ENCODE results near the gene SLC25A24.
"Not testable (repeated sequence)": the region's sequence is repeated elsewhere in the genome, so short reads cannot be mapped to it uniquely, and the experiment has no call there.

The SLC25A24 gene

DNA sequence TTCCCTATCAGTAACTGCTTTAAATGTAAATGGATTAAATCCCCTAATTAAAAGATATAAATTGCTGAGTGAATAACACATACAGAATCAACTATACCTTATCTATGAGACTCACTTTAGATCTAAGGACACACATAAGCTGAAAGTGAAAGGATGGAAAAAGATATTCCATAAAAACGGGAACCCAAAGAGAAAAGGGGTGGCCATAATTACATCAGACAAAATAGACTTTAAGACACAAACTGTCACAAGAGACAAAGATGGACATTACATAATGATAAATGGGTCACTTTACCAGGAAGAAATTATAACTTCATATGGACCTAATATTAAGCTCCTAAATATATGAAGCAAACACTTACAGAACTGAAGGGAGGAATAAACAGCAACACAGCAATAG, 59.2 kb downstream of the SLC25A24 start:
- no peak overlapping the region for H3K4me3 ChIP-seq (ENCODE audit: low read depth, low read length)

DNA sequence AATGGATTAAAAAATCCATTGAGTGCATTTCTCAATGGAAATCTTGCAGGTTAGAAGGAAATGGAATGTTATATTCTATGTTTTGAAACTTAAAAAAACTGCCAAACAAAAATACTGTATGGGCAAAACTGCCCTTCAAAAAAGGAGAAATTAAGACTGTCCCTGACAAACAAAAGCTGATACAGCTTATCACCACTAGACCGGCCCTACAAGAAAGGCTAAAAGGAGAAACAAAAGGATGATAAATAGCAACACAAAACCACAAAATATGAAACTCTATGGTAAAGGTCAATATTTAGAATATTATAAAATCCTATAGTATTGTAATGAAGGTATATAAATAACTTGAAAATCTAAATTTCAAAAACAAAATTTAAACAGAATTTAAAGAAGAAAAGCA, 60.0 kb downstream of the SLC25A24 start:
- H3K4me3 ChIP-seq (ENCODE audit: low read depth, low read length), result no peak overlapping the region

DNA sequence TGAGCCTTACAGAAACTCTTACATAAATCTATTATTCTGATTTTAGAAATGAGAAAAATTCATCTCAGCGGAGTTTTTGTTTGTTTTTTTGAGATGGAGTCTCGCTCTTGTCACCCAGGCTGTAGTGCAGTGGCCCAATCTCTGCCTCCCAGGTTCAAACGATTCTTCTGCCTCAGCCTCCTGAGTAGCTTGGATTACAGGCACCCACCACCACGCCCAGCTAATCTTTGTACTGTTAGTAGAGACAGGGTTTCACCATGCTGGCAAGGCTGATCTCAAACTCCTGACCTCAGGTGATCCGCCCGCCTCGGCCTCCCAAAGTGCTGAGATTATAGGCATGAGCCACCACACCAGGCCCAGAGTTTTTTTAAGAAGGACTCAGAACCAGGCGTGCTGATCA, 60.6 kb downstream of the SLC25A24 start:
- H3K4me3 ChIP-seq (ENCODE audit: low read depth, low read length), result not testable (repeated sequence)

DNA sequence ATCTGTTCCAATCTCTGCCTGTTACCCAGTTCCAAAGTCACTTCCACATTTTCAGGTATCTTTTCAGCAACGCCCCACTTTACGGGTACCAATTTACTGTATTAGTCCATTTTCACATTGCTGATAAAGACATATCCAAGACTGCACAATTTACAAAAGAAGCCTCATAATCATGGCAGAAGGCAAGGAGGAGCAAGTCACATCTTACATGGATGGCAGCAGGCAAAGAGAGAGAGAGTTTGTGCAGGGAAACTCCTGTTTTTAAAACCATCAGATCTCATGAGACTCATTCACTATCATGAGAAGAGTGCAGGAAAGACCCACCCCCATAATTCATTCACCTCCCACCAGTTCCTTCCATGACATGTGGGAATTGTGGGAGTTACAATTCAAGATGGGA, 67.0 kb downstream of the SLC25A24 start:
- not testable (repeated sequence) for H3K4me3 ChIP-seq (ENCODE audit: low read depth, low read length)

DNA sequence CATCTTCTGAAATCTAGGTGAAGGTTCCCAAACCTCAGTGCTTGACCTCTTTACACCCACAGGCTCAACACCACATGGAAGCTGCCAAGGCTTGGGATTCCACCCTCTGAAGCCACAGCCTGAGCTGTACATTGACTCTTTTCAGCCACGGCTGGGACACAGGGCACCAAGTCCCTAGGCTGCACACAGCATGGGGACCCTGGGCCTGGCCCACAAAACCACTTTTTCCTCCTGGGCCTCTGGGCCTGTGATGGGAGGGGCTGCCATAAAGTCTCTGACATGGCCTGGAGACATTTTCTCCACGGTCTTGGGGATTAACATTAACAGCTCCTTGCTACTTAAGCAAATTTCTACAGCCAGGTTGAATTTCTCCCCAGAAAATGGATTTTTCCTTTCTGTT, 67.8 kb downstream of the SLC25A24 start:
- H3K4me3 ChIP-seq (ENCODE audit: low read depth, low read length), result not testable (repeated sequence)

DNA sequence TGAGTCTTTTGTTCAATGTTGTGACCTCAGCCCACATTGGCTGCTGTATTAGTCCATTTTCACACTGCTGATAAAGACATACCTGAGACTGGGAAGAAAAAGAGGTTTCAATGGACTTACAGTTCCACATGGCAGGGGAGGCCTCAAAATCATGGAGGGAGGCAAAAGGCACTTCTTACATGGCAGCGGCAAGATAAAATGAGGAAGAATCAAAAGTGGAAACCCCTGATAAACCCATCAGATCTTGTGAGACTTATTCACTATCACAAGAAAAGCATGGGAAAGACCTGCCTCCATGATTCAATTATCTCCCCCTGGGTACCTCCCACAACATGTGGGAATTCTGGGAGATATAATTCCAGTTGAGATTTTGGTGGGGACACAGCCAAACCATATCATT, 68.9 kb downstream of the SLC25A24 start:
- H3K4me3 ChIP-seq (ENCODE audit: low read depth, low read length), result not testable (repeated sequence)

DNA sequence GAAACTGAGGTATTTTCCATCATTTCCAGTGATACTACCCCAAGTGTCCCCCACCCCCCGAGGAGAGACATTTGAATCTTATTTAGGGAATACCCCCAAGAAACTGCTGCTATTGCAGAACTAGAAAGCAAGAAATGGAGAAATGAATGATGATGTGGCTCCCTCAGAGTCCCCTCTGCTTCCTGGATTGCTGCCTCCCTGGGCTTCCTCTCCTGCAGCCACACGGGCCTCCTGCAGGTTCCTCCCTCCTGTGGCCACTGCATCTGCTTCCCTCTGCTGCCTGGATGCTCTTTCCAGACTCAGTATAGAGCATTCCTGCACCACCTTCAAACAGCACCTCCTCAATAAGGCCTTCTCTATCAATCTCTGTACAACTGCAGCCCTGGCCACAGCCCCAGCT, 69.3 kb downstream of the SLC25A24 start:
- H3K4me3 ChIP-seq (ENCODE audit: low read depth, low read length), result no peak overlapping the region

DNA sequence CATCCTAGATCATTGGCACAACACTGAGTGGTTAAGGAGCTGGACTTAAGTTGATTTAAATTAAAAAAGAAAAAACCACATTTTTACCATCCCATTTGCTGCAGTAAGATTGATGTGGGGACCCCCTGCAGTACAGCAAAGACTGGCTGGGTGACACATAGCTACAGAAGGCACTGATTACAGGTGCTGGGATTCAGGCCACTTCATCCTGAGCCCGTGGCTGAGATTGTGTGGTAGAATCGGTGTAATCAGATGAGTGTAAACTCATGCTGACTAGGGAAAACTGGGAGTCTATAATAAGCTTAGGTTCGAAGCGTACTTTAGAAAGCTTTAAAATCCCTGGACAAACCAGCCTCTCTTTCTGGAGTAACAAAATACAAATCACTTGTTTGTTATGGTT, 70.1 kb downstream of the SLC25A24 start:
- no peak overlapping the region for H3K4me3 ChIP-seq (ENCODE audit: low read depth, low read length)

DNA sequence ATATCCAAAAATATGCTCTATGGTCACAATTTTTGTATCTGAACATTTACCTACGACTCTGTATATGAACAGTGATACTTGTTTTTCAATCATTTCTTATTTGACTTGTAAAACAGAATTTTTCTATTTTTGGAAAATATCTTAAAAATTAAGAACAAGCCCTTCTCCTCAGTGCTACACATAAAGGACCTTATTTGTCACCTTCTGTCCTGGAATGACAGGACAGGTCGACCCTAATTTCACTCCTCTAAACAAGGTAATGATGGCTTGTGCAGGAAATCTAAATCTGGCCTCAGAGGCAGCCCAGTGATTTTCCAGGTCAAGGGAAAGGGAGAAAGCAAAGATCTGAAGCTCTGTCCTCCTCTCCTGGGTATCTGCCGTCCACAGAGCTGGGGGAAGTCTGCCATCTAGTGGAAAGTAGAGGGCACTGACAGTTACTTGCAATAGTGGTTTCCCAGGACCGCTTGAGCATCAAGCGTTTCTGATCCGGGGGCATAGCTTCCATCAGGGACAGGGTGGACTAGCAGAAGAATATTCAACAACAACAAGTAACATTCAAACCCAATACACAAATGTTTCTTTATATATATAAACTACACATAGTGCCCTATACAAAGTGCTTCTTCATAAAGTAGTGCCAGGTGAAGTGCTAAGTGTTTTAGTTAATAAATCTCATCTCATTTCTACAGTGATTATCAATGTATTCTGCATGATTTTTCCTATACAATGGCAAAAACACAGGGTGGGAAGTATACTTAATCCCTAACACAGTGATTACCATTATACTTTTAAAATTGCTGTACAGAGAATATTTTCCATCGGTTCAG, 74.6 kb downstream of the SLC25A24 start:
- no peak overlapping the region for H3K4me3 ChIP-seq (ENCODE audit: low read depth, low read length)

DNA sequence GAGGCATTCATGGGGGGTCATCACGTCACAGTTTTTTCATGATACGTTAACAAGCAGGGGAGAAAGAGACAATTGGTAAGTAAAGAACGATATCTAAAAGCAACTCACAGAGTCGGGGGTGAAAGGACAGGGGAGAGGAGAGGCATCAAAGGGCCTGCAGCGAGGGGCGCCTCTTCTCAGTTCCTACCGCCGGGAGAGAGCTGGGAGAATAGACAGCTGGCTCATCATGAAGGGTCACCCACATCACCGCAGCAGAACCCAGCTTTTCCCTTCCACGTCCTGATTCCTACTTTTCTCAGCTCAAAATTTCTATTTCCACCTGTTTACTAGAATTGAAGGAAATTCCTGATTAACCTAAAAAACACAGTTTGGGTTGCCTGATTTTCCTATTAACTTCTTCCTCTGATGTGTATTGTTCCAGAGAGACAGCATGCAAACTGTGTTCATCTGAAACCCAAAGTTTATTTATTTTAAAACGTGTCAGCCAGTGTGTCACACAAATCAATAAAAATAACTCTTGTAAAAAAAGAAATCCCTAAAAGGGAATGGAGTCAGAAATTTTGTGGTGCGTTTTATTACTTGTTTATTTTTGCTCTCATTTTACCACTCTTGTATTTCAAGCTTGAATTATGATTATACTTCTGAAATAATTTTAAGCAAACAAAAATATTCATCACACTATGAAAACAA, 75.4 kb downstream of the SLC25A24 start:
- H3K4me3 ChIP-seq (ENCODE audit: low read depth, low read length), result no peak overlapping the region

DNA sequence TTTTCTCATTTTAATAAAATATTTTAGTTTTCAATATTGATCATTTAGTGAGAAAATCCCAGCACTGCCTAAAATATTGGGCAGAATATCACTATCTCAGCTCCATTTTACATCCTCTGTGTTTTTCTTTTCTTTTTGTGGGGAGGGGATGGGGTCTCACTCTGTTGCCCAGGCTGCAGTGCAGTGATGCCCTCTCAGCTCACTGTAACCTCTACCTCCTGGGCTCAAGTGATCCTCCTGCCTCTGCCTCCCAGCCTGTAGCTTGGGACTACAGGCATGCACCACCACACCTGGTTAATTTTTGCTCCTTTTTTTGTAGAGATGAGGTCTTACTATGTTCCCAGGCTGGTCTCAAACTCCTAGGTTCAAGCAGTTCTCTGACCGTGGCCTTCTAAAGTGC, 76.1 kb downstream of the SLC25A24 start:
- no peak overlapping the region for H3K4me3 ChIP-seq (ENCODE audit: low read depth, low read length)

DNA sequence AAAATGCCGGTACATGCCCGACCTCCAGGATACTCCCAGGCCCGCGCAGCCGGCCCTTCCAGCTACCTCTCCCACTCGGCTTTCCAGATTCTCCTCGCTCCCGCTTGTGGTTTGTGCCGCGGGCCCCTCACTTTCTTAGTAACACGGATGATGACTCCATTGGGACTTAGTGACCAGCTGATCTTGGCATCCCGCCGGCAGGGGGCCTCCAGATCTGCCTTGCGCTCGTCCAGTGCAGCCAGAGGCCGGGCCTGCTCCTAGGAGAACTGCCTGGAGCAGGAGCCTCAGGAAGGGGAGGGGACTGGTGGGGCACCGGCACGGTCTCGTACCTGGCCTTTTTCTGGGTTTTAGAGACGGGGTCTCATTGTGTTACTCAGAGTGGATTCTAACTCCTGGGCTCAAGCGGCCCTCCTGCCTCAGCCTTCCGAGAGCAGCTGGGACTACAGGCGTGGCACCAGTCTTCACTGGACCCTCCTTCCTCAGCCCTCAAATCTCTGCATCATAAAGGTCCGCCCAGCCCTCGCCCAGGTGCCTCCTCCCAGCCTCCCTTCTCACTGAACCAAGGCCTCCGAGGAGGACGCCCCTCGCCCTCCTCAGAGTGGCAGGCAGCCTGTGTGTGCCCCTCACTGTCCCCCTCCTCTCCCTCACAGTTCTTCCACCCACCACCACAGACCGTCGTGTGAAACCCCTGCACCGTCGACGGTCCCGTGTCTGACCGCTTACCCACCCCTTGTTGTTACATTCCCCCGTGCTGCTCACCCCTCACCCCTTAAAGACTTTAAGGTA, 78.6 kb downstream of the SLC25A24 start:
- no peak overlapping the region for H3K4me3 ChIP-seq (ENCODE audit: low read depth, low read length)

DNA sequence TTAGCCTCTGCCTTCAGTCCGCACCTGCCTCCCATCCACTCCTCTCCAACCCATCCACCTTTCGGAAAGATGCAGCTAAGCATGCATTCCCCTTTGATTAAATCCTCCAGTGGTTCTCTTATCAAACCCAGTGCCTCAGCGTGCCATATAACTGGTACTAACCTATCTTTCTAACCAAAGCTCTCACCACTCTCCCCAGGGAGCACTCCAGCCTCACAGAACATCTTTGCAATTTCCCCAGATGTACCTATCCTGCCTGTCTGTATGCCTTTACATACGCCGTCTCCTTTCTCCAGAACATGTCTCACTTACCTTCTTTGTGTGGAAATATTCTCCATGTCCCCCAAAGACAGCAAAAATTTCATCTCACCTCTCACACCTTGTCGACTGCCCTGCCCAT, 80.0 kb downstream of the SLC25A24 start:
- no peak overlapping the region for H3K4me3 ChIP-seq (ENCODE audit: low read depth, low read length)

DNA sequence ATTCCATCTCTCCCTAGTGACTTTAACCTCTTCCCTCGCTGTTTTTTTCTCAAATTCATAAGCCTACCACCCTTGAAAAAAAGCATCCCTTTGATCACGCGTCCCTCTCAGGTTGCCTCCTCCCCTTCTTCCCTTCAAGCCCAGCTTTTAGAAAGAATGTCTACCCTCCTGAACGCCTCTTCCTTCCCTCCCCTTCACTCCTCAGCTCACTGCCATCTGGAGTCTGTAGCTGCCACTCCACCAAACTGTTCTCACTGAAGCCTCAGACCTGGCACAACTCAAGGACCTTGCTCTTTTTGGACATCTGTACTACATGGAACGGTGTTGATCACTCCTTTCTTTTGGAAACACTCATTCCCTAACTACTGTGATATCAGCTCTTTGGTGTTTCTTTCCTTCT, 80.6 kb downstream of the SLC25A24 start:
- H3K4me3 ChIP-seq (ENCODE audit: low read depth, low read length), result no peak overlapping the region

DNA sequence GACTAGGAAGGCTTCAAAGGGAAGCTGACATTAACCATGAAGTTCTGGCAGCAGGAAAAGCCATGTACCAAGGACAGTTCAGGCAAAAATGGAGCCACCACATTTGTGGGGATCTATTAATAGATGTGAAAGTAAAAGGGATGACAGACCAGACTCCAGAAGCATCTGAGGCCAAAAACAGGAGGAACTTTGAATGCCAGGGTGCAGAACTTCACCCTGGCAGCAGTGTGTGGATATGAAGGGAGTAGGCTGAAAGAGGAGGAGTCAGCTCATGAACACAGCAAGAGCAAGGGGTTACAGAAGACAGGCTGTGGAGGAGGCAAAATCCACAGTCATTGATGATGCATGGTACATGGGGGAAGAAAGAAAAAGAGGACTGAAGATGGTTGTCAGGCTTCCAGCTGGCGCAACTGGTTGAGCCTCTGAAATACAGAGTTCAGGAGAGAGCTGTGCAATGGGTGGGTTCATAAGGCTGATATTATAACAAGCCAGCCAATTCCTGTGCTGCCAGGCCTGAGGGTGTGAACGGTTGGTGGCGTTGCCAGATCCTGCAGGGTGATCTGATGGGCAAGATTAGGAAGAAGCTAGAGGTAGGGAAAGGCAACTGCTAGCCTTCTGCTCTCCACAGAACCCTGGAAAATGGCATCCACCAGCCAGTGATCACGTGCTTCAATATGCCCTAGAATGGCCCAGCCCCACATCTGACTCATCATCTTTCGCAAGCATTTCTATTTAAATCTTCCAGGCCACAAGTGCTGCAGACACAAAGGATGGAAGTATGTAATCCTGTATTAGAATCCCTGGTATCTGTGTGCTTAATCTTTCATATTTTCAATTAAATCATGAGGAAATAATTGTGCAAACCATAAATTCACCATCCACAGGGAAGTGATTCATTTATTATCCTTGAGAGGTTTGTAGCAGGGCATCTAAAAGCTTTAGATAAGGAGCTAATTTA, 81.9 kb downstream of the SLC25A24 start:
- no peak overlapping the region for H3K4me3 ChIP-seq (ENCODE audit: low read depth, low read length)

DNA sequence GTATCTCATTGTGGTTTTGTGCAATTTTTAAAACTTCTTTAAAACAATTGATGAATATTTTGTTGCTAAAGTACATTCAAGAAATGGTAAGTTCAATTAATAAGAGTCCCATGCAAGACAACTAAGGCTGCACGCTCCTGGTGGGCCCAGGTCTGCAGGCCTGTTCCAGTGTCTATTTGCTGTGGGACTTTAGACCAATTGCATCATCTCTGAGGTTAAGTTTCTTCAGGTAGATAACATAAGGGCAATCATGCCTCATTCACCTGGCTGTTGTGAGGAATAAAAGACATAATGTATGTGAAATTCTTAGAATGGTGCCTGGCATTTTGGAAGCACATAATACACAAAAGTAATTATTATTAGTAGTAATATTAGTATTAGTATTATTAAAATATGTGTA, 82.9 kb downstream of the SLC25A24 start:
- no peak overlapping the region for H3K4me3 ChIP-seq (ENCODE audit: low read depth, low read length)

DNA sequence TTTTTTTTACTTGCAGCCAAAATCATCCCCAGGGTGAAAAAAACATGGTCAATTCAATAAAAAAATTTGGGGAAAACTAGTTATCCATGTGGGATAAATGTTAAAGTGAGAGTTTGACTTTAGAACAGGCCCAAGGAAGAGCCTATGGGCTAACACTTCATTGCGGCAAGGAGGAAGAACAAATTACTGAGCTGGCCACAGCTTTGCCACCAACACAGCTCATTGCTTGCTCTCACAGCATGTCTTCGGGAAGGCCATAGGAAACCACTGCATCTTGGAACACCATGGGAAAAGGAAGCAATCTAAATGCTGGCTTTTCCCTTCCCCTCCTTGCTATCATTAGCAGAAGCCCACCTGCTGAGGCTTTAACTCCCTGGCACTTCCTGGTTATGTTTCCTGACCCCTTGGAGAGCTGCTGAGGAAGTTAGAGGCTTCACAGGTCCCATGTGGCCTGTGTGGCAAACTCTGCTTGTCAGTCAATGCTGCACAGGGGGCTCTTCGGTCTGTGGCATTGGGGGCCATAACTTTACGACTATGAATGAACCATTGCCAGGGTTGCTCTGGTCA, 86.0 kb downstream of the SLC25A24 start:
- H3K4me3 ChIP-seq (ENCODE audit: low read depth, low read length), result no peak overlapping the region

DNA sequence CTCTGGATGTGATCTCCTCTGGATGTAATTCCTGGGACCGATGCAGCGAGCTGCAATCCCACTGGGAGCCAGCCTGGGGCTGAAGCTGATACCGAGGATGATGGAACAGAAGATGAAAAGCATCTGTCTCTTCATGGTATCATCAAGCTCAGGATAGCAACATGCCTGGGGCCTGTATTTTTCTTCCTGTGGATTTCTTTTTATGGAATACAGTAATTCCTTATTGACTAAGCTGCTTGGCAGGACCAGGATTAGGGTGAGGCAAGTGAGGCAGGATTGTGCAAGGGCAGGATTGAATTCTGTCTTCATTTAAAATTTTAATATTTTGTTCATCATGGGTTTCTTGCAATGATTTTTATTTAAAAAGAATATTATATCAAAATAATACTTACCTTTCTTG, 86.6 kb downstream of the SLC25A24 start:
- H3K4me3 ChIP-seq (ENCODE audit: low read depth, low read length), result no peak overlapping the region

DNA sequence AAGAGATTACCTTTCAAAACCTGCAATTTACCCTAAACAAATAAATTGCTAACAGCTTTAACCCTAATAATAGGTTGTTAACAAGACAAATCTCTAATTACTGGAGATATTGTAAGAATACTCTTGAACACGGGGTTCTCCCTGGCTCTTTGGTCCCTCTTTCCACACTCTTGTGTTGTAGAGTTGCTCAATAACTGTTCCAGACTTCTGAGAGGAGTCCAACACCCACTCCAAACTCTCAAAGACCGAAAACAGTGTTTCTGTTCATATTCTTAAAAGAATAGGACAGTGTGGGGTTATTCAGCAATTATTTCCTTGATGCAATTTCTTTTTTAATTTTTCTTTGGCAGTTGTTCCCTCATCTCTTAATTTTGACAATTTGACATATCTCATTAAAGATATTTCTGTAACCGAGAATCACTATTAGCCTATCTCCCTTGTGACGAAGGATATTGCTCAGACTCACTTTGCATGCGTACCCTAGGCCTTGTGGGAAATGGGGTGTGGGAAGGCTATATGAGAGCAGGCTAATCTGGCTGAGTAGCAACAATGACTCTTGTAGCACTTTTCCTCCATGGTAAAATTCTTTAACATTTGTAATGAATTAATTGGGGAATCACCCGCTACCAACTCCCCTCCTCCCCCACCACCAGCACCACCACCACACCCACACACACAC, 90.7 kb downstream of the SLC25A24 start:
- H3K4me3 ChIP-seq (ENCODE audit: low read depth, low read length), result no peak overlapping the region

DNA sequence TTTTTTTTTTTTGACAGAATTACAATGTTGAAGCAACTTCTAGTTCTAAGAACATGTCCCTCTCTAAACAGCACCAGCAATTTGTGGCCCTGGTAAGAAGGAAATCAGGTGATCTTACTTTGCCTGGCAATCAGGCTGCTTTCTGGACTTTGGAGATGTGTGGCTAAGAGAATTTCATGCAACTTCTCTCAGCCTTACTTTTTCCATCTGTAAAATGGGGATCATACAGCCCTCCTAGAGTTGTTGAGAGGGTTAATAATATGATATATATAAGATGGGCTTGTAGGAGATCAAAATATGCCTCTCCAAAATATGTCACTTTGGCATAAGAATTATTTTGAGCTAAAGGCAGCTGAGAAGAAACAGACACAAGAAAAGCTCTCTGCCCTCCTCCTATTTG, 92.0 kb downstream of the SLC25A24 start:
- no peak overlapping the region for H3K4me3 ChIP-seq (ENCODE audit: low read depth, low read length)

All from iPS-11a (cell line).